HG03139 (cell line): ENCODE measurements around the gene TPBG.
A peak's percentile ranks its signal among the peaks of the same experiment; 100 is the strongest.
"Not testable (repeated sequence)": the region's sequence is repeated elsewhere in the genome, so short reads cannot be mapped to it uniquely, and the experiment has no call there.

ENCODE experiments used
- ATAC-seq: cut with Tn5 transposase; IDR thresholded peaks from one replicate; pipeline ENCODE4 v1.9.1; 2021; ENCODE audit not compliant: unreplicated experiment

The TPBG gene

GRCh38 chr6:82374516-82374915 is 10.9 kb downstream of the TPBG start:
- ATAC-seq, result no peak

- ATAC-seq, result no peak
Measured at GRCh38 chr6:82376636-82377035, 13.0 kb downstream of the TPBG start.

- ATAC-seq, result no peak
Measured at GRCh38 chr6:82380566-82381185, 17.1 kb downstream of the TPBG start.

GRCh38 chr6:82381278-82381677 is 17.7 kb downstream of the TPBG start:
- peak; percentile 57 for ATAC-seq

GRCh38 chr6:82385102-82385501 is 21.5 kb downstream of the TPBG start:
- no peak for ATAC-seq

DNA sequence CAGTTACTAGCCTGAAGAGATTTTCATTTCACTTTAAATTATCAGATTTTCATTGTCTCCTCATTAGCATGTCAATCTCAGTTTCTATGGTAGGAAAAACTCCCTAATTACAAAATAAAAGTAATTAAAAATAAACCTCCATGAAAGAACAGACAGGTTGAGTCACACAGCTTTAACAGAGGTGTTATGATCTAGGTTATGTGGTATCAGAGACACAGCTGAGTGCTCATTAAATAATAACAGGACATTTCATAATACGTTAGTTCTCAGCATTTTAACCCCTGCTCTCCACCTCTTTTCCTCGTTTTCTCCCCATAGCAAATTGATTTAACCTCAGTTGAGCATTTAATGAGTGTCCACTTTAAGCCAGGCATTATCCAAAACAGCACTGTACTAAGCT is 21.9 kb downstream of the TPBG start:
- ATAC-seq, result no peak

GRCh38 chr6:82385961-82386360 is 22.3 kb downstream of the TPBG start:
- no peak for ATAC-seq

DNA sequence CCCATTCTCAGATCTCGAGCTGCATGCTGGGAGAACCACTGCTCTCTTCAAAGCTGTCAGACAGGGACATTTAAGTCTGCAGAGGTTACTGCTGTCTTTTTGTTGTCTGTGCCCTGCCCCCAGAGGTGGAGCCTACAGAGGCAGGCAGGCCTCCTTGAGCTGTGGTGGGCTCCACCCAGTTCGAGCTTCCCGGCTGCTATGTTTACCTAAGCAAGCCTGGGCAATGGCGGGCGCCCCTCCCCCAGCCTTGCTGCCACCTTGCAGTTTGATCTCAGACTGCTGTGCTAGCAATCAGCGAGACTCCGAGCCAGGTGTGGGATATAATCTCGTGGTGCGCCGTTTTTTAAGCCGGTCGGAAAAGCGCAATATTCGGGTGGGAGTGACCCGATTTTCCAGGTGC is 31.2 kb downstream of the TPBG start:
- not testable (repeated sequence) for ATAC-seq

DNA sequence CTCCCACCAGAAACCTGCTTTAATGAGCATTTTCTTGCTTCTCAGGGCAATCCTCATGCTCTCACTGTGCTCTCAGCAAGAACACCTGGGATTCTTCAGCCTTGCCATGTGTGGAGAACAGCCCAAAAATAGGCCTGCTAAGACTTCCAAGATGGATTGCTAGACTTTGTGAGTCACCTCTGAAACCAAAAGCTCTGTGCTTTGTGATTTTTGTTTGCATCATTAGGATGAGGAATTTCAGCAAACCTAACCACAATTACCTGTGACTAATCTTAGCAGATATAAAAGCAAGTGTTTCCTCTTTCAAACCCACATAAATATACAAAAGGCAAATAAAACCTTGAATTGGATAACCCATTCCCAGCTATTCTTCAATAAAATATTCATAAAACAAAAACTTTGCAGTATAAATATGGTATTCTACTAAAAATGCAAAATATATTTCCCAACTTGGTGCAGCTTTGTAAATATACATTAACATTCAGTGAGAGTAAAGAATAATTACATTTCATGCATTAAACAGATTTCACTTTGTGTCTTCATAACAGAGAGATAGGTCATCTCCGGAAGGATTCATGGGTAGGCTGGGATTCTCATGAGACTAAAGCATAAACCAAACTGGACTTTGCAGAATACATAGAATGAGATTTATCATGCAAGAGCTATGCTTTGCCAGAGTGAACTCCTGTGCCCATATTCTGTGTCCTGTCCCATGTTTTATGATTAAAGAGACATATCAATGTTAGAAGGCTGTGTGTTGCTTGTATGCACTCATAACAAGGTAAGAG is 33.5 kb downstream of the TPBG start:
- ATAC-seq, result no peak

- ATAC-seq, result no peak
Measured at GRCh38 chr6:82397962-82398692, 34.5 kb downstream of the TPBG start.

- no peak for ATAC-seq
Measured at GRCh38 chr6:82408952-82409431, 45.4 kb downstream of the TPBG start.

- no peak for ATAC-seq
Measured at GRCh38 chr6:82410151-82410648, 46.6 kb downstream of the TPBG start.

DNA sequence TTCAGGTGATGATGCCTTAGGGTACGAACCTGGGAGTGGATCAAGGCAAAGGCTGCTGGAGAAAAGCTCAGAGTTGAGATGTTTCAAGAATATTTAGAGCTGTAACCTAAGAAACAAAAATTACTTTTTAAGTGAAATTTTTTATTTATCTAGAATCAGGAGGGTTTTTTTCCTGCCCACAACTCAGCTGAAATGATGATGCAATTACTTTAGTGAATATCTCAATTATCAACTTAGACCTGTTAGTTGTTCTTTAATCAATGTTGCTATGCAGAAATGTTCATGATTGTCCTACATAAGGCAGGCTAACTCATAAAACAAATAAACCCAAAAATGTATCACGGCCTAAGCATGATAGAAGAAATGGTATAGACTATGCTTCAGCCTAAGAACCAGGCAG is 50.3 kb downstream of the TPBG start:
- ATAC-seq, result no peak

DNA sequence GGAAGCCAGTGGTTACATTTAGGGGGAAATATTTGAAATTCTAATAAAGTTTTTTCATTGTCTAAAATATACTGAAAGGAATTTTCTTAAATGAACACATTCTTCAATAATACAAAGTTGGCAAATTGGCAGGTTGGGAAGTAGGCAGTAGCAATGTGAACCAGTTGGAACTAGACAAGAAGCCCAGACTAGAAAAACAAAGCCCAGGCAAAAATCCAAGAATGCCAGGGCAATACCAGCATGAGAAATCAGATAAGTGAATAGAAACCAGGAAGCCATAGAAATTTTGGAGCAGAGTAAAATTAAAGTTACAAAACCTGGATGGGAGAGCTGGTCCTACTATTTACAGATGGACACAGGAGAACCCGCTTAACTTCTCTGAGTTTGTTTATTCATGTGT is 52.2 kb downstream of the TPBG start:
- no peak for ATAC-seq

DNA sequence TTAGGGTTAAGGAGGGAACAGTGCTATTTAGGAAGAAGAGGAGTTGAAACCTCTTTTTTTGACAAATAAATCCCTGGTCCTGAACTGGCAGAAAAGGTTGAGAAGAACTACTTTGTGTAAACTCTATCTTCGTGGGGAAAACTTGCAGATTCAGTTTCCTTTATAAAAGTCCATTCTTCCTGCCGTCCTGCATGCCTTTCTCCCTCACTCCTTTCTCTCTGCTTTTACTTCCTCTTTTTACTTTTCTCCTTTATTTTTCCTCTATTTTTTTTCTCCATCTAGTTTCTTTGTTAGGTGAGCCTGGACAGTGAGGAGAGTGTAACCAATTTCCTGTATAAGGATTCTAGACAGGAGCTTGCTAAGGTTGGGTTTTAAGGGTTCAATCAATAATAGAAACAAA is 52.7 kb downstream of the TPBG start:
- no peak for ATAC-seq
